Common myeloid progenitor, CD34-positive (primary cell): ENCODE results near the gene PLXNA4.

Experiments
- CTCF ChIA-PET: fragments of 350-600 bp; sonication (Branson Sonifier 250); formaldehyde crosslinking; loops from one replicate; lab custom pipeline; 2021; ENCODE audit warnings: antibody characterized with exemption; lab: Charles Lee
- POLR2A ChIA-PET: fragments of 350-600 bp; sonication (Branson Sonifier 250); formaldehyde crosslinking; loops from one replicate; lab custom pipeline; 2021; ENCODE audit warnings: antibody characterized with exemption; lab: Charles Lee
- DNase-seq, 3 donors: peaks; one replicate each; pipeline versions ENCODE4 v3.0.0 to v3.0.0-alpha.2; 2013
- H3K27ac ChIP-seq, 2 experiments: 1 replicate in 1 of 2; 2 replicates in 1 of 2; pipeline ENCODE4 v1.7.0; 2013; ENCODE audit warnings: inconsistent platforms in 2 of 2, low read length in 2 of 2, mild to moderate bottlenecking in 2 of 2, low read depth in 1 of 2, moderate library complexity in 1 of 2; ENCODE audit not compliant: severe bottlenecking in 2 of 2, insufficient read depth in 1 of 2, poor library complexity in 1 of 2
- H3K27me3 ChIP-seq, 5 experiments: replicated peaks in 2 of 5; 1 replicate in 3 of 5; 2 replicates in 2 of 5; pipeline versions ENCODE4 v1.6.1 to v1.7.0; 2013; ENCODE audit warnings: low read length in 4 of 5, mild to moderate bottlenecking in 2 of 5, moderate library complexity in 2 of 5, inconsistent platforms in 1 of 5; ENCODE audit not compliant: insufficient read depth in 5 of 5, control insufficient read depth in 4 of 5
- H3K36me3 ChIP-seq, 4 experiments: 1 replicate in 2 of 4; 2 replicates in 2 of 4; pipeline versions ENCODE4 v1.6.1 to v1.7.0; 2013; ENCODE audit warnings: low read length in 3 of 4, control low read depth in 1 of 4, mild to moderate bottlenecking in 1 of 4; ENCODE audit not compliant: control insufficient read depth in 4 of 4, insufficient read depth in 4 of 4
- H3K4me1 ChIP-seq, 4 experiments: 1 replicate in 3 of 4; 2 replicates in 1 of 4; pipeline versions ENCODE4 v1.6.1 to v1.7.1; 2013; ENCODE audit warnings: low read length in 3 of 4, mild to moderate bottlenecking in 3 of 4, control low read depth in 1 of 4, inconsistent platforms in 1 of 4, moderate library complexity in 1 of 4; ENCODE audit not compliant: control insufficient read depth in 4 of 4, insufficient read depth in 4 of 4; ENCODE audit errors: control extremely low read depth in 1 of 4
- H3K4me3 ChIP-seq, 7 experiments: 1 replicate in 4 of 7; 2 replicates in 3 of 7; pipeline versions ENCODE4 v1.5.1 to v1.7.0; 2013; ENCODE audit warnings: mild to moderate bottlenecking in 7 of 7, low read length in 6 of 7, moderate library complexity in 6 of 7, inconsistent platforms in 2 of 7, low read depth in 2 of 7, control low read depth in 1 of 7; ENCODE audit not compliant: insufficient read depth in 4 of 7, control insufficient read depth in 1 of 7; ENCODE audit errors: extremely low read depth in 1 of 7
- H3K9me3 ChIP-seq, 5 experiments: 1 replicate in 4 of 5; 2 replicates in 1 of 5; pipeline versions ENCODE4 v1.6.1 to v1.7.1; 2013; ENCODE audit warnings: low read length in 4 of 5, mild to moderate bottlenecking in 2 of 5, inconsistent platforms in 1 of 5, low read depth in 1 of 5, moderate library complexity in 1 of 5; ENCODE audit not compliant: control insufficient read depth in 4 of 5, insufficient read depth in 2 of 5; ENCODE audit errors: control extremely low read depth in 1 of 5
- WGBS: methylation state at CpG from one replicate; pipeline ENCODE4 v1.1.5; 2013; ENCODE audit not compliant: insufficient coverage; 5-methylcytosine and 5-hydroxymethylcytosine counted together

The PLXNA4 gene

GRCh38 chr7:132225216-132226030 lies 350.8 kb downstream of the PLXNA4 start:
- ChIA-PET CTCF (interaction anchor here (0.7 kb wide), 1 partner anchor 19 kb away, joined by 3 read pairs; no protein-coding TSS in a partner anchor), POLR2A (no interaction called here)
- no peak overlapping the region for H3K27ac ChIP-seq
- 88% methylated on average over 4 of the region's 8 CpGs for WGBS
- H3K4me1 ChIP-seq = no peaks in the 10 kb centered on the region
- no peak for DNase-seq
- H3K9me3 ChIP-seq = no peaks in the 10 kb centered on the region
- H3K4me3 ChIP-seq = no peak overlapping the region
- no peaks in the 10 kb centered on the region for H3K36me3 ChIP-seq
- H3K27me3 ChIP-seq = peaks cover 0 to 2% (median 0%) of the 10 kb centered on the region in 5 experiments

GRCh38 chr7:132221356-132221755 lies 354.9 kb downstream of the PLXNA4 start:
- Histone ChIP-seq H3K27me3 (no peaks in the 10 kb centered on the region), H3K27ac (no peak overlapping the region), H3K9me3 (no peaks in the 10 kb centered on the region), H3K4me1 (no peaks in the 10 kb centered on the region), H3K36me3 (no peaks in the 10 kb centered on the region), H3K4me3 (no peak overlapping the region)
- ChIA-PET CTCF (no interaction called here), POLR2A (no interaction called here)
- no peak for DNase-seq

- Histone ChIP-seq H3K36me3 (no peaks in the 10 kb centered on the region), H3K4me3 (no peak overlapping the region), H3K9me3 (no peaks in the 10 kb centered on the region), H3K4me1 (no peaks in the 10 kb centered on the region), H3K27me3 (peaks cover 0 to 2% (median 0%) of the 10 kb centered on the region in 5 experiments), H3K27ac (no peak overlapping the region)
- ChIA-PET POLR2A (no interaction called here), CTCF (no interaction called here)
- WGBS = 100% methylated on average over 1 of the region's 1 CpG
- no peak for DNase-seq
Measured at GRCh38 chr7:132220060-132220459, 356.2 kb downstream of the PLXNA4 start.

GRCh38 chr7:132218876-132219275 lies 357.4 kb downstream of the PLXNA4 start:
- ChIA-PET POLR2A (no interaction called here), CTCF (interaction anchor here (0.6 kb wide), 1 partner anchor 168 kb away, joined by 3 read pairs; no protein-coding TSS in a partner anchor)
- WGBS = 98% methylated on average over 4 of the region's 4 CpGs
- H3K36me3 ChIP-seq = no peaks in the 10 kb centered on the region
- H3K27me3 ChIP-seq = peaks cover 0 to 2% (median 0%) of the 10 kb centered on the region in 5 experiments
- H3K9me3 ChIP-seq = no peaks in the 10 kb centered on the region
- H3K4me3 ChIP-seq = no peak overlapping the region
- no peaks in the 10 kb centered on the region for H3K4me1 ChIP-seq
- no peak for DNase-seq
- no peak overlapping the region for H3K27ac ChIP-seq

GRCh38 chr7:132216847-132217525 lies 359.3 kb downstream of the PLXNA4 start:
- Histone ChIP-seq H3K27ac (no peak overlapping the region), H3K4me1 (no peaks in the 10 kb centered on the region), H3K36me3 (no peaks in the 10 kb centered on the region), H3K4me3 (no peak overlapping the region), H3K9me3 (no peaks in the 10 kb centered on the region), H3K27me3 (peaks cover 0 to 2% (median 0%) of the 10 kb centered on the region in 5 experiments)
- ChIA-PET POLR2A (no interaction called here), CTCF (no interaction called here)
- WGBS = 74% methylated on average over 5 of the region's 8 CpGs
- no peak for DNase-seq

- Histone ChIP-seq H3K27ac (no peak overlapping the region), H3K27me3 (peaks cover 0 to 2% (median 0%) of the 10 kb centered on the region in 5 experiments), H3K9me3 (no peaks in the 10 kb centered on the region), H3K4me1 (no peaks in the 10 kb centered on the region), H3K36me3 (no peaks in the 10 kb centered on the region), H3K4me3 (no peak overlapping the region)
- ChIA-PET POLR2A (no interaction called here), CTCF (no interaction called here)
- 77% methylated on average over 6 of the region's 6 CpGs for whole genome bisulfite sequencing
- DNase-seq = no peak
Measured at GRCh38 chr7:132214452-132214851, 361.8 kb downstream of the PLXNA4 start.

GRCh38 chr7:132213583-132213982 lies 362.7 kb downstream of the PLXNA4 start:
- Histone ChIP-seq H3K27ac (no peak overlapping the region), H3K4me3 (no peak overlapping the region), H3K36me3 (no peaks in the 10 kb centered on the region), H3K27me3 (peaks cover 0 to 2% (median 0%) of the 10 kb centered on the region in 5 experiments), H3K4me1 (no peaks in the 10 kb centered on the region), H3K9me3 (no peaks in the 10 kb centered on the region)
- WGBS = 92% methylated on average over 2 of the region's 5 CpGs
- no peak for DNase-seq
- POLR2A ChIA-PET = no interaction called here
- CTCF ChIA-PET = no interaction called here
